Neural crest cell (in vitro differentiated cells): ENCODE measurements around the gene KBTBD13. TPM values are rescaled to one million over a fixed set of nuclear protein-coding genes. Genes with fewer than 3 reads are reported as not detected.

Experiments used
- DNase-seq: peaks from one replicate; pipeline ENCODE4 v3.0.0; 2021; ENCODE audit warnings: low read depth, mixed read lengths, low spot score
- H3K27ac Mint-ChIP-seq: one replicate; pipeline ENCODE4 v1.8.0; 2021; ENCODE audit warnings: mild to moderate bottlenecking, mixed read lengths; ENCODE audit not compliant: unreplicated experiment
- H3K27me3 Mint-ChIP-seq: 2 replicates; pipeline ENCODE4 v1.8.0; 2021; ENCODE audit warnings: low read depth, mild to moderate bottlenecking, mixed read lengths
- H3K36me3 Mint-ChIP-seq: 2 replicates; pipeline ENCODE4 v1.8.0; 2021; ENCODE audit warnings: low read depth, mild to moderate bottlenecking, mixed read lengths
- H3K4me1 Mint-ChIP-seq: 2 replicates; pipeline ENCODE4 v1.8.0; 2021; ENCODE audit warnings: mixed read lengths
- H3K4me3 Mint-ChIP-seq: one replicate; pipeline ENCODE4 v1.8.0; 2021; ENCODE audit warnings: mild to moderate bottlenecking, mixed read lengths
- H3K9me3 Mint-ChIP-seq: 2 replicates; pipeline ENCODE4 v1.8.0; 2021; ENCODE audit warnings: mixed read lengths
- total RNA-seq: library from RNA; stranded (reverse); gene quantifications from 2 replicates; pipeline ENCODE4 v1.2.1, GENCODE V29; 2021
- TF ChIP-seq, protein P1 (sequence below): fragments of 200-600 bp; sonication (generic); conservative IDR thresholded peaks from 2 replicates; pipeline ENCODE4 v1.5.0; 2021; ENCODE audit warnings: antibody characterized with exemption, mild to moderate bottlenecking

KBTBD13 gene
- total RNA-seq, 1 donor from 2014 or later = not detected

DNA sequence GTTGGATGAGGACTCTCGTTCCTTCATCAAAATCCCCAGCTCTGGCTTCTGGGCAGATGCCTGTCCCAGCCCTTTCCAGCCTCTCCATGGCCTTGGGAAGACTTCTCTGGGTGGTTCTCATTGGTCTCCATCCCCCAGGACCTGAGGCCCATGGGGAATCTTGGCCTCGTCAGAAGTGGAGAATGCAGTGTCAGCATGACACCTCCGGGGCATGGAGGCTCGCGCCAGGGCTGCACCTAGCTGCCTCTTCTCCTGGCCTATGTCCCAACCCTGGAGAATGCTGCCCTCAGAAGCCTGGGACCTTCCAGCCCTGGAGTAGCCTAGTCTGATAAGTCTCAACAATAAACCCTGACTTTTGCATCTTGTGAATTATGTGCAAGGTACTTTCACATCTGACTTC lies 3.0 kb downstream of the KBTBD13 start:
- Mint-ChIP-seq H3K9me3 (no peaks in the 10 kb centered on the region), H3K27ac (no peak overlapping the region), H3K27me3 (peaks cover 15% of the 10 kb centered on the region), H3K4me1 (peaks cover 52% of the 10 kb centered on the region), H3K4me3 (no peak overlapping the region), H3K36me3 (no peaks in the 10 kb centered on the region)
- TF ChIP-seq, protein P1, sequence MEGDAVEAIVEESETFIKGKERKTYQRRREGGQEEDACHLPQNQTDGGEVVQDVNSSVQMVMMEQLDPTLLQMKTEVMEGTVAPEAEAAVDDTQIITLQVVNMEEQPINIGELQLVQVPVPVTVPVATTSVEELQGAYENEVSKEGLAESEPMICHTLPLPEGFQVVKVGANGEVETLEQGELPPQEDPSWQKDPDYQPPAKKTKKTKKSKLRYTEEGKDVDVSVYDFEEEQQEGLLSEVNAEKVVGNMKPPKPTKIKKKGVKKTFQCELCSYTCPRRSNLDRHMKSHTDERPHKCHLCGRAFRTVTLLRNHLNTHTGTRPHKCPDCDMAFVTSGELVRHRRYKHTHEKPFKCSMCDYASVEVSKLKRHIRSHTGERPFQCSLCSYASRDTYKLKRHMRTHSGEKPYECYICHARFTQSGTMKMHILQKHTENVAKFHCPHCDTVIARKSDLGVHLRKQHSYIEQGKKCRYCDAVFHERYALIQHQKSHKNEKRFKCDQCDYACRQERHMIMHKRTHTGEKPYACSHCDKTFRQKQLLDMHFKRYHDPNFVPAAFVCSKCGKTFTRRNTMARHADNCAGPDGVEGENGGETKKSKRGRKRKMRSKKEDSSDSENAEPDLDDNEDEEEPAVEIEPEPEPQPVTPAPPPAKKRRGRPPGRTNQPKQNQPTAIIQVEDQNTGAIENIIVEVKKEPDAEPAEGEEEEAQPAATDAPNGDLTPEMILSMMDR = no peak
- no peak for DNase-seq

DNA sequence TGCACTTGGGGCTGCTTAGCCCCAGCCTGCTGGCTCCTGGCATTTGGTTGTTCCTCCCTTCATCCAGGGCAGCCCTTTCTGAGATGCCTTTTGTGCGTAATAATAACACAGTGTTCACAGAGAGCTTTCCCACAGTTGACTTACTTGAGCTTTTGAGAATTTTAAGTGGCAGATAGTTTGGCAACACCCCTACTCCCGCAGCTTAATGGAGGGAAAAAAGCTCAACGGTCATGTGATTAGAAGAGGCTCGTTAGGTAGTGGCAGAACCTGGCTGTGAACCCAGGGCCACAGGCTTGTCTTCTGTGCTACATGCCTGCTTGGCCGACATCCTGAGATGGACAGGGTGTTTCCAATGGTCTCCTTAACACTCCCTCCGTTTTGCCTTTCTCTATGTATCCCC lies 4.7 kb downstream of the KBTBD13 start:
- peaks cover 22% of the 10 kb centered on the region for H3K27me3 Mint-ChIP-seq
- H3K27ac Mint-ChIP-seq = no peak overlapping the region
- no peak for DNase-seq
- H3K4me1 Mint-ChIP-seq = peaks cover 64% of the 10 kb centered on the region
- H3K36me3 Mint-ChIP-seq = no peaks in the 10 kb centered on the region
- no peak overlapping the region for H3K4me3 Mint-ChIP-seq
- H3K9me3 Mint-ChIP-seq = no peaks in the 10 kb centered on the region
- TF ChIP-seq, protein P1 = no peak

DNA sequence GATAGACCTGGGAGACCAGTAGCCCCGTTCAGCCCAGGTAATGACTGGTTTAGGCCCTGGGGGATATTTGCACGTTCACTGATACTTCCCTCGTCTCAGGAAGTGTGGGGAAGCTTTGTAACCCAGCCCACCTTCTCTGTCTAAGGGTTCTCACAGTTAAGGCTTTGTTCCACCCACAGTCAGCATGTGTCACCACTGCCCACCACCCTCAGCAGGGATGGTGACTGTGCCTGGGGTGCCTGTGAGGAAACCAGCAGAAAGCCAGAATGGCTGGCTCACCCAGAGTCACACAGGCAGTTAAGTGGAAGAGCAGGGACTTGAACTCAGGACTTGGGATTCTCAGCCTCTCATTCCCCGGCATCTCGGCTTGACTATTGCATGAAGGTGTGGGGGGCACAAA lies 5.2 kb downstream of the KBTBD13 start:
- TF ChIP-seq, protein P1 = no peak
- Mint-ChIP-seq H3K27ac (no peak overlapping the region), H3K9me3 (no peaks in the 10 kb centered on the region), H3K27me3 (peaks cover 22% of the 10 kb centered on the region), H3K4me3 (no peak overlapping the region), H3K4me1 (peaks cover 62% of the 10 kb centered on the region), H3K36me3 (no peaks in the 10 kb centered on the region)
- DNase-seq = no peak

DNA sequence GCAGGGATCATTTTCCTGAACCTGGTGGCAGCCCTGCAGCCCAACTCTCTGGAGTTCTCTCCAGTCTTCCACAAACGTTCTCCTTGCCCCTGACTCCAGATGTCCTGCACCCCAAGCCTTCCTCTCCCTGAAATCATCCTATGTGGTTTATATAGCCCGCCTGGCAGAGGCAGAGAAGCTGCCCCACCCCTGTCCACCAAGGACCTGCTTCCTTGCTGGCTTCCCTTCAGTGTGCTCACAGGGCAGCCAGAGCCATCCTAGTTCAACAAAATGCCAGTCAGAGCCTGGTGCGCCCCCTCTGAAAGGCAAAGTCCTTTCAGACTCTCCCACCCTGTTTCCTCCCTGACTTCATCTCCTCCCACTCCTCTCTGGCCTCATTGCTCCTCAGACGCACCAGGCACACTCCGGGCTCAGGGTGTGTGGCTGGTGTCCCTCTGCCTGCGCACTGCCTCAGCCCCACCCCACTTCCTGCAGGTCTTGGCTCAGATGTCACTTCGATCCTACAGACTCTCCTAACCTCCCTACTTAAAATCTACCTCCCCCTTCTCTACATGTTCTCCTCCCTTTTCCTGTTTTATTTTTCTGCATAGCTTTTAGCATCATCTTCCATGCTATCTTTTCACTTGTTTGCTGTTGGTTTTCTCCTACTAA lies 5.9 kb downstream of the KBTBD13 start:
- H3K4me1 Mint-ChIP-seq = peaks cover 62% of the 10 kb centered on the region
- DNase-seq = no peak
- peaks cover 22% of the 10 kb centered on the region for H3K27me3 Mint-ChIP-seq
- TF ChIP-seq, protein P1 = no peak
- peak overlapping the region; percentile 64 for H3K4me3 Mint-ChIP-seq
- no peaks in the 10 kb centered on the region for H3K9me3 Mint-ChIP-seq
- peak overlapping the region; percentile 39 for H3K27ac Mint-ChIP-seq
- H3K36me3 Mint-ChIP-seq = no peaks in the 10 kb centered on the region

DNA sequence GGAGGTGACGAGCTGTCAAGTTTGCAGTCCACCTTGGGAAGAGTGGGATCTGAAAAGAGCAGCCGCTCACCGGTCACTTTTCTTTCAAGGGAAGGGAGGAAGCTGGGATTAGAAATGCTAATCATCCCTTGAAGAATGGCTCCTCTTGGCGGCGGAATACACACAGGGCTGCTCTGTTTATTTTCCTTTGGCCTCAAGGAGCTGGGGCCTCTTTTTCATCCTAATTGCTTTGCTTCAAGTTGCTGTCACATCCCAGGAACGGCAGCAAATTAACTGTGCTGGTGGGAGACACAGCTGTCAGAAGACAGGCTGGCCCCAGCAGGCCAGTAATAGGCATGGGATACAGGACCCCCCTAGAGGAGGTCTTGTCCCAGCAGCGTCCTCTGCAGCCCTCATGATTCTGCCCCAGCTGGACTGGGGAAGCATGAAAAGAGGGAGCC lies 6.7 kb downstream of the KBTBD13 start:
- H3K4me3 Mint-ChIP-seq = peak overlapping the region; percentile 64
- TF ChIP-seq, protein P1 = peak; percentile 42
- no peaks in the 10 kb centered on the region for H3K9me3 Mint-ChIP-seq
- H3K4me1 Mint-ChIP-seq = peaks cover 57% of the 10 kb centered on the region
- H3K27me3 Mint-ChIP-seq = peaks cover 20% of the 10 kb centered on the region
- DNase-seq = peak; percentile 28
- H3K36me3 Mint-ChIP-seq = no peaks in the 10 kb centered on the region
- peak overlapping the region; percentile 79 for H3K27ac Mint-ChIP-seq
